GM12892 (cell line): ENCODE data around the gene FOXA2.

ENCODE experiments used
- POLR2A ChIP-seq: IDR thresholded peaks from 2 replicates; pipeline ENCODE4 v1.6.1; 2011; ENCODE audit warnings: low read depth, low read length, control low read depth
- POLR2AphosphoS5 ChIP-seq: IDR thresholded peaks from 2 replicates; pipeline ENCODE4 v1.6.1; 2011; ENCODE audit warnings: low read depth, low read length, control low read depth

GRCh38 chr20:22578221-22579118 lies 5.9 kb downstream of the FOXA2 start:
- TF ChIP-seq POLR2A = no peak
- TF ChIP-seq POLR2AphosphoS5 = no peak
